GM21390 (cell line): ENCODE data around the gene ENTPD6.
"Not testable (repeated sequence)": the region's sequence is repeated elsewhere in the genome, so short reads cannot be mapped to it uniquely, and the experiment has no call there.

Source experiments
- ATAC-seq: cut with Tn5 transposase; IDR thresholded peaks from one replicate; pipeline ENCODE4 v1.9.1; 2021; ENCODE audit not compliant: unreplicated experiment

Gene ENTPD6

GRCh38 chr20:25253606-25254275 is 58.2 kb downstream of the ENTPD6 start:
- no peak for ATAC-seq

GRCh38 chr20:25254571-25254970 is 59.1 kb downstream of the ENTPD6 start:
- ATAC-seq = no peak

DNA sequence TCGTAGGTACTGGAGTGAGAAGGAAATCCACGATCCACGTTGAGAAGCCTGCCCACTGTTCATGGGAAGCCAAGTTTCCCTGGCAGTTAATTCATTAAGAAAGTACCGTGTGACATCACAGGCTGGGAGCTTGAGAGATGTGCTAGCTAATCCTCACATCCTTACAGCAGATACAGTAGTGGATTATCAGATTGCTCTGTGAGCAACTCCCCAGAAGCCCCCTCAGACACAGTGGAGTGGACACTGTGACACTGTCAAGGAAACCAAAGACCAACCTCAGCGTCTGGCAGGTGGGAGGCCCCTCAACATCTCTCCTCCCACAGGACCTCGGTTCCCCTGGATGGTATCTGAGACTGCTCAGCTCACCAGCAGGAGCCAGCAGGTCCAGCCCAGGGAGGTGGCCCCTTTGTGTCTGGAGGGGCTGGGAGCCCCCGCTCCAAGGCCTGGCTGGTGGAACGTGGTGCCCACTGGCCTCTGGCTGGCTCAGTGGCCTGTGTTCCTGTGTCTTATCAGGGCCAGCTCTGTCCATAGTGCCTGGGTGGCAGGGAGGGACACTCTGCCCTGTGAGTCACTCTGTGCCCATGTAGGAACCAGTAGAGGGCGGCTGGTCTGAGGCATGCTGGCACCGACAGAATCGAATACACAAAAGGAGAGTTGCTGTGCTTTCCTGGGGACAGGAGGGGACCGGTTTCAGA is 59.6 kb downstream of the ENTPD6 start:
- ATAC-seq = no peak

DNA sequence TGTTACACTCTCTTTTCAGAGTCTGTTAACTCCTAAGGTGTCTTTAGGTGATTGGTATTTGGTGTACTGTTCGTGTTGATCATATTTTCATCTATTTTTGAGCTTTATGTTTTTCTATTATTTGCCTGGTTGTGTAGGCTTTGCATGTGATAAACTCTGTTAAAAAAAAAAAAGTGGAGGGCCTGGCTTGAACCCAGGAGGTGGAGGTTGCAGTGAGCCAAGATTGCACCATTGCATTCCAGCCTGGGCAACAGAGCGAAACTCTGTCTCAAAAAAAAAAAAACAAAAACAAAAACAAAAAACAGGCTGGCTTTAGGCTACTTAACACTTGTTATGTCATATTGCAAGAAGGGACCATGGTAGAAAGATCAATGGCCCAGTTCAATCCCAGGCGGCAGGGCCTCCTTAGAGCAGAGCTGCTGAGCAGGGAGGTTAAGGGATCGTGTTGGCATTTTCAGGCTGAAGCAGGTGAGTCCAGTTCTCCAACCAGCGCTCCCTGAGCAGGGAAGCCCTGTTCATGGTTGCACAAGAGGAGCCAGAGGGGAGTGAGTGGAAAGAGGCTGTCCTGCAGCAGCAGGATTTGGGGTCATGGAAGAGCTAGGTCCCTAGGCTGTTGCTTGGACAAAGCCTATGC is 60.8 kb downstream of the ENTPD6 start:
- ATAC-seq = no peak

DNA sequence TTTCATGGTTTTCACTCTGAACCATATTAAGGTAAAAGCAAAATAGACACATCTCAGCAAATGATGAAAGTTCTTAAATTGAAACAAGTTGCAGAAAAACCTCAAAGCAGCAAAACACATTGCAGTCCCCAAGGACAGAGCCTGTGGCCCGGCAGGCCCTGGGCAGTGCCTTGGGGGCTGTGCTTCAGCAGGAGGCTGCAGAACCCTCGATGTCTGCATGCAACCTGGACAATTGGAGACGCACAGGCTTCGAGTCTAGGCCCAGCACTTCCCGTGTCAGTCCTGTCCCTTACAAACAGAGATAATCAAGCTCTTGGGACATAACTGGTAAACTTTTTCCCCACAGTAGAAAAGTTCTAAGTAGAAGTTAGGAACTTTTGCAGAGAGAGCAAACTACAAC is 61.6 kb downstream of the ENTPD6 start:
- ATAC-seq = no peak

DNA sequence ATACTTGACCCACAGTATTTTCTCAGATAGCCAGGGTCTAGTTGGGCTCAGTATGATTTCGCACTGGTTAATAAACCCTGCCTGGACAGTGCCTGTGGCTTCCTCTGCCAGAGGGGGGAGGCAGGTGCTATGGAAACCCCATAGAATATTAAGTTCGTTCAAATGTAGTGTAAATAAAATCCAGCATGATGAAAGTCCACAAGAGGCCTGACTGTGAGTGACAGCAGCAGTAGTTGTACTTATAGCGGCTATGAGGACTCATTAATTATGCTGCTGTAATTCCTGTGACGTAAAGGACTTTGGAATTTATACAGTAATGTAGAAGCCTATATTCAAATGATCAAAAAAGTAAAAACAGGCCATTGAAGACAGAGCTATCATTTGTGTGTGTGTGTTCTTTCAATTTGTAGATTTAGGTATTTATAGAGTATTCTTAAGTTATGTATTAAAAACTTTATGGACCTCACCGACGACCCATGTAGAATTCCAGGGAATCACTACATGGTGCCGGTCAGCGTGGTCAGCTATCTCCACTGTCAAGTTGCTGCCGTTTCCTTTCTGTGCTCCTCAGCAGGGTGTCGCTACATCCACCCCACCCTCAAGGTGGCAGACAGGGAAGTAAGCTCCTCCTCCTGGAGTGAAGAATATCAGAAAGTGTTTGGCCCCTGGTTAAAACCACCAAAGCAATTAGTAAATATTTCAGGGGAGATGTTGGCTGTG is 62.4 kb downstream of the ENTPD6 start:
- ATAC-seq = no peak

- ATAC-seq = no peak
Observed at GRCh38 chr20:25258476-25258805, 62.9 kb downstream of the ENTPD6 start.

DNA sequence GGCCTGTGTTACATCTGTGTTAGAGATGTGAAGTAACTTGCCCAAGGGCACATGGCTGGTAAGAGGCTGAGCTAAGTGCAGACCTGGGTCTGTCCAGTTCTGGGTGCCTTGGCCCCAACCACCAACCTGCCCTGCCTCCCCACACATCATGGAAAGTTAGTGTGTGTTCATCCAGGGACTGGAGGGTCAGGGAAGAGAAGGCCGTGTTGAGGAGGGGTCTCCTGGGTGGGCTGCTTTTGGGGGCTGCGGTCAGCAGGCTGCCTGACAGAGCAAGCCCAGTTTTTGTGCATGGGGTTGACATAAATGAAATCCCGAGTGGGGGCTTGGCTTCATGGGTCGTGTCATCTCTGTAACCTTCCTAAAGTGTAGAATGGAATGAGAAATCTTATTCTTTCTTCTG is 63.3 kb downstream of the ENTPD6 start:
- no peak for ATAC-seq

GRCh38 chr20:25259358-25259757 is 63.8 kb downstream of the ENTPD6 start:
- ATAC-seq = no peak

DNA sequence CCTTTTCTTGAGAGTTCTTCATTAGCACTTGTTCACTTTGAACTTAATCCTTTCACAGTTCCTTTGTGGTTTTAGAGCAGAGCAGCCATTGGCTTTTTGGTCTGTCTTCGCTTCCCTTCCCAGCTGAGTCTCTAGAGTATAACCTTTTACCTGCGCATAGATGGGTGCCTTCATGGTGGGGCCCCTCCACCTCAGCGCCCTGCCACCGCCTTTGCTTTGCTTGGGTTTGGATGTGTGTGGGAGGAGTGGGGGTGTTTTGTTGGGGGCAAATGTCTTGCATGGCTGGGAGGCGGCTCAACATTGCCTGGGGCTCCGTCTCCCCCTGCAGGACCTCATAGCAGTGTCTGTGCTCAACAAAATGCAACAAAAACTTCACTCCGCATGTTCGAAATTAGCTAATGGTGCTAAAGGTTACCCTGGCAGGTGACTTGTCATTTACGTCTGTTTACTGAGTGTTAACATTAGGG is 64.3 kb downstream of the ENTPD6 start:
- ATAC-seq = no peak

DNA sequence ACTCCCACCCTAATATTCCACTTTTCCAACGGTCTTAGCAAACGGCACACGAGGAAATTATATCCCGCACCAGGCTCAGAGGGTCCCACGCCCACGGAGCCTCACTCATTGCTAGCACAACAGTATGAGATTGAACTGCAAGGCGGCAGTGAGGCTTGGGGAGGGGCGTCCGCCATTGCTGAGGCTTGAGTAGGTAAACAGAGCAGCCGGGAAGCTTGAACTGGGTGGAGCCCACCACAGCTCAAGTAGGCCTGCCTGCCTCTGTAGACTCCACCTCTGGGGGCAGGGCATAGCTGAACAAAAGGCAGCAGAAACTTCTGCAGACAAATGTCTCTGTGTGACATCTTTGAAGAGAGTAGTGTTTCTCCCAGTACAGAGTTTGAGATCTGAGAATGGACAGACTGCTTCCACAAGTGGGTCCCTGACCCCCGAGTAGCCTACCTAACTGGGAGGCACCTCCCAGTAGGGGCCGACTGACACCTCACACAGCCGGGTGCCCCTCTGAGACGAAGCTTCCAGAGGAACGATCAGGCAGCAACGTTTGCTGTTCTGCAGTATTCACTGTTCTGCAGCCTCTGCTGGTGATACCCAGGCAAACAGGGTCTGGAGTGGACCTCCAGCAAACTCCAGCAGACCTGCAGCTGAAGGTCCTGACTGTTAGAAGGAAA is 65.4 kb downstream of the ENTPD6 start:
- ATAC-seq = not testable (repeated sequence)

- ATAC-seq = no peak
Observed at GRCh38 chr20:25269057-25269832, 73.7 kb downstream of the ENTPD6 start.

DNA sequence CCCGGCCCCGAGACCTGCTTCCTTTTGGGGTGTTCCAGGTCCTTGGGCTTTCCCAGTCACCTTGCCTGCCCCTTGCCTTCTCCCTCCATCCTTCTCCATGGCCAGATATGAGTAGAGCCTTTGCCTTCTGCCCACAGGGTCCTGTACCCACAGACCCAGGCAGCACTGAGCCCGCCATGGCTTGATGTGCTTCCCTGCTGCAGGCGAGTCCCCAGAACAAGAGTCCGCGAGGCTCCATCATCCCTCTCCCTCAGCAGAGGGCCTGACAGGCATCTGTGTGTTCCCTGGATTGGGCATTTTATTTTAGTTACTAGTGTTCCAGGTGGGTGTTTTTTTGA is 74.3 kb downstream of the ENTPD6 start:
- ATAC-seq = no peak

- no peak for ATAC-seq
Observed at GRCh38 chr20:25270829-25271251, 75.3 kb downstream of the ENTPD6 start.

DNA sequence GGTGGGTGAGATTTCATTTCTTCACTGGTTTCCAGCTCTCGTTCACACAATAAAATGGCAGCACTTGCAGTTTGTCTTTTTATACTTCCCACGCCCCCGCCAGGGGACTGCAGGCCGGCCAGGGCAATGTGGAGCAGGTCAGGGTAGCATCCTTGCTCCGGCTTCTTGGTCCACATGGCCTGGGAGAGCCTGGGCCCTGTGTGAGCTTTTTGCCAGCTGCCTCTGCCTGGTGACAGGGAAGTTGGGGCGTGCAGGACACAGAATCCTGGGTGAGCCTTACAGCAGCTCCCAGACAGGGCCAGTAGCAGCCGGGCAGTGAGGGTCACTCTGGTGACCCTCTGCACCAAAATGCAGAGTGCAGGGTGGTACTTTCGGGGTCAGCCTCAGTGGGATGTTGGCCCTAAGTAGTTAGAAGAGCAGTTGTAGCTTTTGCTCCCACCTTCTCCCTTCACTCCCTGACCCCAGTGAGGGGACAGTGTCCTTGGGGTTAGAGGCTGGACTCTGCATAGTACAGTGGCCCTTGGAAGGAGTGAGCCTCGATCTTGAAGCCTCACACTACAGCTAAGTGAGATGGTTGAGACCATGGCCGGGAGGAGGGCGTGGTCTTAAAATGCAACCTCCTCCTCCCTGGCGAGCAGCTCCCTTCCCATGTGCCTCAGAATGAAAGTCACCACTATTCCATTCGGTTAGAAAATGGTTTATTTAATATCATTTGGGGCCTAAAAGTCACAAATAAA is 76.1 kb downstream of the ENTPD6 start:
- no peak for ATAC-seq

DNA sequence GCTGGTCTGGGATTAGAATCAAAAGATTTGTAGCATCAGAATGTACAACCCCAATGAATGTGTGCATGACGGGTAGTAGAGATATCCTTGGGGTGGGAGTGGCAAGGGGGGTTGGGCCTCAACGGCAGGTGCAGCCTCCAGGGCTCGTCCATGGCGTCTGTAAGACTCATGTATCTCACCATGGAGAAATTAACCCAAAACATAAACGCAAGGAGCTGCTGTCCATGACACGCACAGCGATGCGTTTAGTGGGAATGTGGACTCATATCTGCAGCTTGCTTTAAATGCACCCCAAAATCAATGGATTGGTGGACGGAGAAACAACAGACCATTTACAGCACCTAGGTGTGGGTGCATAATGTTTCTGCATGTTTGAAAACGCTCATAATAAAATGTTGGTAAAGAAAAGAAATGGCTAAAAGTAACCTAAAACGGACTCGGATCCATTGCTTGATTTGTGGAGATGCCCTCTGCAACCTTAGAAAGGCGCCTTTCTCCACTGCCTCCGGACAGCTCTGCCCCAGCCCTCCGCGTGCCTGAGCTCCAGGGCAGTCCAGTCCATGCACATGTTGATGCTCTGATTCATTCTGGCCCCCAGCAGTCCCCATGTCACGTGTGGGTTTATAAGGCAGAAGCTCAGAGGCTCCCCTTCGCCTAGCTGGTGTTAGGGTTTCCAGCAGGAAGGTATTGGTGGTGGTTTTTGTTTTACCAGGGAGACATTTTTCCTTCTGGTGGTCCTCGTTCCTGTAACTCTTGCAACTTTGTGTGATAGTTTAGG is 76.9 kb downstream of the ENTPD6 start:
- ATAC-seq = no peak

GRCh38 chr20:25273046-25273445 is 77.5 kb downstream of the ENTPD6 start:
- ATAC-seq = no peak

GRCh38 chr20:25273541-25274358 is 78.2 kb downstream of the ENTPD6 start:
- ATAC-seq = no peak
